GM12801 (cell line): ENCODE data around the gene NPVF.

ENCODE experiments used
- TF ChIP-seq, protein P1 (sequence below): IDR thresholded peaks from one replicate; pipeline ENCODE4 v1.5.1; 2011; ENCODE audit warnings: control low read depth; ENCODE audit not compliant: insufficient read length; ENCODE audit errors: extremely low read depth

Gene NPVF

DNA sequence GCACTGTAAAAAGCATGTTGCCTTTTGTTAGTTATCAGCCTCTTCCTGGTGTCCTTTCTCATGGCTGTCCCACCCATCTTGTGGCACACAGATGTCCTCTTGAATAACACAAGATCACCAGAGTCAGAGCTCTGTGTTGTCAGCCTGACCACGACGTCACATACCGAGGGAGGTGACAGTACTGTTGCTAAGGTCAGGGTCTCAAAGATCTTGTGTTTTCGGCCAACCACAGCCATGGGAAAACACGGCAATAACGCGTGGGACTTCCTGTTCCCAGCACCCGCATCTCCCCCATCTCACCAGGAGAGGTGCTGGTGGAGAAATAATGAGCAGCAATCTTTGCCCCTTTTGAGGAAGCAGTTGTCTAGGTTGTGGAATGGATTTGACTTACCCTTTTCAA lies 40.4 kb downstream of the NPVF start:
- TF ChIP-seq, protein P1, sequence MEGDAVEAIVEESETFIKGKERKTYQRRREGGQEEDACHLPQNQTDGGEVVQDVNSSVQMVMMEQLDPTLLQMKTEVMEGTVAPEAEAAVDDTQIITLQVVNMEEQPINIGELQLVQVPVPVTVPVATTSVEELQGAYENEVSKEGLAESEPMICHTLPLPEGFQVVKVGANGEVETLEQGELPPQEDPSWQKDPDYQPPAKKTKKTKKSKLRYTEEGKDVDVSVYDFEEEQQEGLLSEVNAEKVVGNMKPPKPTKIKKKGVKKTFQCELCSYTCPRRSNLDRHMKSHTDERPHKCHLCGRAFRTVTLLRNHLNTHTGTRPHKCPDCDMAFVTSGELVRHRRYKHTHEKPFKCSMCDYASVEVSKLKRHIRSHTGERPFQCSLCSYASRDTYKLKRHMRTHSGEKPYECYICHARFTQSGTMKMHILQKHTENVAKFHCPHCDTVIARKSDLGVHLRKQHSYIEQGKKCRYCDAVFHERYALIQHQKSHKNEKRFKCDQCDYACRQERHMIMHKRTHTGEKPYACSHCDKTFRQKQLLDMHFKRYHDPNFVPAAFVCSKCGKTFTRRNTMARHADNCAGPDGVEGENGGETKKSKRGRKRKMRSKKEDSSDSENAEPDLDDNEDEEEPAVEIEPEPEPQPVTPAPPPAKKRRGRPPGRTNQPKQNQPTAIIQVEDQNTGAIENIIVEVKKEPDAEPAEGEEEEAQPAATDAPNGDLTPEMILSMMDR, result no peak

- TF ChIP-seq, protein P1, result no peak
Measured at GRCh38 chr7:25186436-25186835, 41.9 kb downstream of the NPVF start.

- TF ChIP-seq, protein P1, result no peak
Measured at GRCh38 chr7:25181532-25181931, 46.8 kb downstream of the NPVF start.

DNA sequence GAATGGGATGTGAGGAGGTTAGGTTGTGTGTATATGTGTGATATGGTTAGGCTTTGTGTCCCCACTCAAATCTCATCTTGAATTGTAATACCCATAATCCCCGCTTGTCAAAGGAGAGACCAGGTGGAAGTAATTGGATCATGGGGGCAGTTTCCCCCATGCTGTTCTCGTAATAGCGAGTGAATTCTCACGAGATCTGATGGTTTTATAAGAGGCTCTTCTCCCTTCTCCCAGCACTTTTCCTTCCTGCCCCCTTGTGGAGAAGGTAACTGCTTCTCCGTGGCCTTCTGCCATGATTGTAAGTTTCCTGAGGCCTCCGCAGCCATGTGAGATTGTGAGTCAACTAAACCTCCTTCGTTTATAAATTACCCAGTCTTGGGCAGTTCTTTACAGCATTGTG lies 47.3 kb downstream of the NPVF start:
- TF ChIP-seq, protein P1, result no peak

DNA sequence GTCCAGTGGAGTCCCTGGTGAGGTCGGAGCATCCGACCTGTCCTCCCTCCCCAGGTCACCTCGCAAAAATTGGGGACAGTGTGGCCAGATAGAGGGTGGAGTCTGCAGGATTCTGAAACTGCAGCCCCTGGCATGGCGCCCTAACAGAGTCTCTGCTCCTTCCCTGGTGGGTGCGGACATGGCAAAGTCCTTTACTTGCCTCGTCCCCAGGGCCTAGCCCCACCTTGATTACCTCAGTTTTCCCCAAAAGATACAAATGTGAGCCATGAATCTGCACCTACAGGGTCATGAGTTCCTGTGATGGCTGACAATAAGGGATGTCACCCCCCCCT lies 47.7 kb downstream of the NPVF start:
- TF ChIP-seq, protein P1, result no peak

GRCh38 chr7:25179771-25180591 lies 48.3 kb downstream of the NPVF start:
- TF ChIP-seq, protein P1, result no peak

DNA sequence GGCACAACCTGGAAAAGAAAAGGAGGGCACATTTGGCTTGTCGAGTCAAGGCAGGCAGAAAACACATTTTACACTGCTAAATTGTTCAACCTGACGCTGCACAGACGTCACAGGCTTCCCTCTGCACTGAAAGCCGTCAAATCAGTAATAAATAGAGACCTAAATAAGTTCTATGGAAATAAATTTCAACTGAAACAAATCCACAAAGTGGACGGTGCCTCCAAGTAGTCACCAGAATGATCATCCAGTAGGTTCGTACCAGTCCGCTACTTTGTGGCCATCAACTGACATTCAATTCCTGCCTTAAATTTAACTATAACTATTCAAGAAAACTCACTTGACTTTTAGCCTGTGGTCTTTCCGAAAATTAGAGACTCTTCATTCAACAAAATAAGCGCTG lies 49.0 kb downstream of the NPVF start:
- TF ChIP-seq, protein P1, result no peak
